ENCODE results near the gene SGMS1. TPM values are rescaled to one million over a fixed set of nuclear protein-coding genes. Genes with fewer than 3 reads are reported as not detected.

SGMS1 gene
- total RNA-seq, 1 experiment from 2014 or later: 20.4 TPM

DNA sequence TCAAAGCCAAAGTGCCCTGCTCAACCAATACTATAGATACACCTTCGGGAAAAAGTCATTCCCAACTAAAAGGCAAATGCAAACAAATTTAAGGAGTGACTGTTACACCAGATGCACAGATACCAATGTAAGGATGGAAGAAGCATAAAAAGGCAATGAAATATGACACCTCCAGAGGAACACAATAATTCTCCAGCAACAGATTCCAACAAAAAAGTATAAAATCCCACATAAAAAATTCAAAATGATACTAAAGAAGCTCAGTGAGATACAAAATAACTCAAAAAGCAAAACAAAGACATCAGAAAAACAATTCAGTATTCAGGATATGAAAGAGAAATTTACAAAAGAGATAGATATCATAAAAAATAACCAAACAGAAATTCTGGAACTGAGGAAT lies 328.4 kb downstream of the SGMS1 start:
- Histone ChIP-seq H3K79me2 (ENCODE audit: insufficient read depth, low read length) (no peaks in the 10 kb centered on the region), H3K4me2 (ENCODE audit: insufficient read depth, insufficient read length, low read length) (no peak overlapping the region), H3K27me3 (ENCODE audit: insufficient read depth, low read length) (no peaks in the 10 kb centered on the region), H3K4me1 (ENCODE audit: insufficient read depth, low read length) (no peaks in the 10 kb centered on the region), H2BK20ac (ENCODE audit: low read depth, low read length, poor library complexity, severe bottlenecking) (no peak overlapping the region), H4K20me1 (ENCODE audit: control insufficient read depth, insufficient read depth, insufficient read length) (no peaks in the 10 kb centered on the region), H2AFZ (ENCODE audit: low read length) (no peak overlapping the region), H2BK5ac (ENCODE audit: insufficient read length, low read length) (no peak overlapping the region), H3K56ac (ENCODE audit: insufficient read length, low read depth, low read length) (no peak overlapping the region), H4K8ac (replicated peaks; ENCODE audit: insufficient read length, low read depth, low read length) (no peak overlapping the region), H3K79me1 (ENCODE audit: insufficient read depth, low read depth, low read length, poor library complexity, severe bottlenecking) (no peaks in the 10 kb centered on the region), H3K18ac (ENCODE audit: insufficient read length, low read depth, low read length) (no peak overlapping the region), H3K9ac (ENCODE audit: extremely low read depth, insufficient read length, low read length) (no peak overlapping the region), H2BK15ac (ENCODE audit: low read depth, low read length) (no peak overlapping the region), H3K9me3 (ENCODE audit: control insufficient read depth, low read depth, low read length) (no peaks in the 10 kb centered on the region), H2AK5ac (ENCODE audit: insufficient read length, low read length) (no peak overlapping the region), H3K23me2 (ENCODE audit: insufficient read length, low read depth, low read length, poor library complexity, severe bottlenecking) (no peaks in the 10 kb centered on the region), H3K27ac (ENCODE audit: insufficient read length, low read depth, low read length) (no peak overlapping the region), H3K4ac (ENCODE audit: low read depth, low read length) (no peak overlapping the region), H3K14ac (ENCODE audit: insufficient read depth, low read length) (no peak overlapping the region), H4K91ac (ENCODE audit: insufficient read length, low read depth, low read length) (no peak overlapping the region), H2BK120ac (ENCODE audit: low read depth, low read length, poor library complexity, severe bottlenecking) (no peak overlapping the region), H3K23ac (ENCODE audit: insufficient read length, low read depth, low read length) (no peak overlapping the region), H4K5ac (ENCODE audit: insufficient read length, low read depth, low read length) (no peak overlapping the region), H2BK12ac (ENCODE audit: insufficient read length, low read depth, low read length) (no peak overlapping the region), H3T11ph (ENCODE audit: low read length) (no peak overlapping the region)
- TF ChIP-seq, protein P1, sequence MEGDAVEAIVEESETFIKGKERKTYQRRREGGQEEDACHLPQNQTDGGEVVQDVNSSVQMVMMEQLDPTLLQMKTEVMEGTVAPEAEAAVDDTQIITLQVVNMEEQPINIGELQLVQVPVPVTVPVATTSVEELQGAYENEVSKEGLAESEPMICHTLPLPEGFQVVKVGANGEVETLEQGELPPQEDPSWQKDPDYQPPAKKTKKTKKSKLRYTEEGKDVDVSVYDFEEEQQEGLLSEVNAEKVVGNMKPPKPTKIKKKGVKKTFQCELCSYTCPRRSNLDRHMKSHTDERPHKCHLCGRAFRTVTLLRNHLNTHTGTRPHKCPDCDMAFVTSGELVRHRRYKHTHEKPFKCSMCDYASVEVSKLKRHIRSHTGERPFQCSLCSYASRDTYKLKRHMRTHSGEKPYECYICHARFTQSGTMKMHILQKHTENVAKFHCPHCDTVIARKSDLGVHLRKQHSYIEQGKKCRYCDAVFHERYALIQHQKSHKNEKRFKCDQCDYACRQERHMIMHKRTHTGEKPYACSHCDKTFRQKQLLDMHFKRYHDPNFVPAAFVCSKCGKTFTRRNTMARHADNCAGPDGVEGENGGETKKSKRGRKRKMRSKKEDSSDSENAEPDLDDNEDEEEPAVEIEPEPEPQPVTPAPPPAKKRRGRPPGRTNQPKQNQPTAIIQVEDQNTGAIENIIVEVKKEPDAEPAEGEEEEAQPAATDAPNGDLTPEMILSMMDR (conservative IDR thresholded peaks at IDR 0.05): no peak
- Mint-ChIP-seq H3K27me3 (ENCODE audit: low read depth) (peaks cover 2% of the 10 kb centered on the region), H3K27ac (no peak overlapping the region), H3K4me3 (no peak overlapping the region), H3K36me3 (ENCODE audit: insufficient read depth in 1 of 3, low read depth in 3 of 3) (no peaks in the 10 kb centered on the region; a peak in 3 of 7 replicates), H3K4me1 (peaks cover 0 to 10% of the 10 kb centered on the region in 2 experiments; a peak in 1 of 4 replicates), H3K9me3 (peaks cover 3 to 4% of the 10 kb centered on the region in 2 experiments; a peak in 2 of 5 replicates)
- no CpG with 5 or more reads among the region's 1 CpG for WGBS (ENCODE audit: extremely low coverage, insufficient read length, low lambda C conversion rate)
- DNase-seq: no peak
